Fibroblast of the aortic adventitia (primary cell): Measurements from ENCODE around the gene RBFA. TPM values are rescaled to one million over a fixed set of nuclear protein-coding genes. Genes with fewer than 3 reads are reported as not detected.
A peak's percentile ranks its signal among the peaks of the same experiment; 100 is the strongest.
"Not testable (repeated sequence)": the region's sequence is repeated elsewhere in the genome, so short reads cannot be mapped to it uniquely, and the experiment has no call there.

Experiments used
- DNase-seq: peaks from one replicate; pipeline ENCODE4 v3.0.0-alpha.2; 2010; ENCODE audit warnings: low read depth
- H3K4me3 ChIP-seq: 2 replicates; pipeline ENCODE4 v1.5.1; 2011; ENCODE audit warnings: low read depth, mild to moderate bottlenecking, control low read depth, low read length, moderate library complexity
- total RNA-seq: library from RNA; depleted of rRNA; stranded (reverse); fragments of >200 nt; gene quantifications from 2 replicates; pipeline ENCODE4 v1.2.3, GENCODE V29; 2012; ENCODE audit warnings: low replicate concordance
- TF ChIP-seq, protein P1 (sequence below): IDR thresholded peaks from 2 replicates; pipeline ENCODE4 v1.5.1; 2011; ENCODE audit warnings: mild to moderate bottlenecking, low read length, control low read depth, inconsistent platforms; ENCODE audit not compliant: insufficient read depth

RBFA gene
- total RNA-seq, 1 donor: 17.6 TPM

- TF ChIP-seq, protein P1, sequence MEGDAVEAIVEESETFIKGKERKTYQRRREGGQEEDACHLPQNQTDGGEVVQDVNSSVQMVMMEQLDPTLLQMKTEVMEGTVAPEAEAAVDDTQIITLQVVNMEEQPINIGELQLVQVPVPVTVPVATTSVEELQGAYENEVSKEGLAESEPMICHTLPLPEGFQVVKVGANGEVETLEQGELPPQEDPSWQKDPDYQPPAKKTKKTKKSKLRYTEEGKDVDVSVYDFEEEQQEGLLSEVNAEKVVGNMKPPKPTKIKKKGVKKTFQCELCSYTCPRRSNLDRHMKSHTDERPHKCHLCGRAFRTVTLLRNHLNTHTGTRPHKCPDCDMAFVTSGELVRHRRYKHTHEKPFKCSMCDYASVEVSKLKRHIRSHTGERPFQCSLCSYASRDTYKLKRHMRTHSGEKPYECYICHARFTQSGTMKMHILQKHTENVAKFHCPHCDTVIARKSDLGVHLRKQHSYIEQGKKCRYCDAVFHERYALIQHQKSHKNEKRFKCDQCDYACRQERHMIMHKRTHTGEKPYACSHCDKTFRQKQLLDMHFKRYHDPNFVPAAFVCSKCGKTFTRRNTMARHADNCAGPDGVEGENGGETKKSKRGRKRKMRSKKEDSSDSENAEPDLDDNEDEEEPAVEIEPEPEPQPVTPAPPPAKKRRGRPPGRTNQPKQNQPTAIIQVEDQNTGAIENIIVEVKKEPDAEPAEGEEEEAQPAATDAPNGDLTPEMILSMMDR: no peak
- H3K4me3 ChIP-seq: no peak overlapping the region
- peak; percentile 98 for DNase-seq
These were observed 24.3 kb upstream of the RBFA start for GRCh38 chr18:80009661-80010550.

DNA sequence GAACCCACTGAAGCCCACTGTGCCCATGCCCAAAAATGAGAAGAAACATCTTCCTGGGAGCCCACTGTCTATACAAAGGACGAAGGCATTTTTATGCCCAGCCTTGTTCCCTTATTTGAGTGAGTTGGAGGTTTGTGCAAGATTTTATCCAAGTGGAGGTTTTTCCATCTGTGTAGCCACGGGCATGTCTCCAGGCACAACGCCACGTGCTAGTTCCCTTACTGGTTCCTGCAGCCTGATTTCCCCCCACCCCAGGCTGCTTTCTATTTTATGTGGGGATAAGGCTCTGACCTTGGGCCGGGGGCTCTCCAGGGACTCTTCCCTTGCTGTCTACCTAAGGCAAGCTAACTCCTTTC, 23.7 kb upstream of the RBFA start:
- TF ChIP-seq, protein P1: no peak
- DNase-seq: no peak
- no peak overlapping the region for H3K4me3 ChIP-seq

- DNase-seq, H3K4me3 ChIP-seq: not testable (repeated sequence)
These were observed 22.6 kb upstream of the RBFA start for GRCh38 chr18:80011496-80012137.

DNA sequence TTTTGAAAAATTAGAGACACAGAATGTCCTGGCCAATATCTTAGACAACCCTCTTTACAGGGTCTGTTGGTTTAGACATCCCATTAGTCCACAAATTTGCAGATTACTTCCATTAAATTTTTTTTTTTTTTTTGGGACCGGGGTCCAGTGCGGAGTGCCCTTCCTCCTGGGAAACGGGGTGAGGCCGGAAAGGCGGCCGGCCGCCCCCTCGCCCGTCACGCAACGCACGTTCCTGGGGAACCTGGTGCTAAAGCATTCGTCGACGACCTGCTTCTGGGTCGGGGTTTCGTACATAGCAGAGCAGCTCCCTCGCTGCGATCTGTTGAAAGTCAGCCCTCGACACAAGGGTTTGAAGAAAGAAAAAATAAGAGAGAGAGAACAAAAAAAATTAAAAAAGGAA, 21.5 kb upstream of the RBFA start:
- TF ChIP-seq, protein P1: no peak
- no peak for DNase-seq

GRCh38 chr18:80022613-80023012, 11.6 kb upstream of the RBFA start:
- DNase-seq: peak; percentile 43
- TF ChIP-seq, protein P1: no peak
- H3K4me3 ChIP-seq: no peak overlapping the region

More for the DNA sequence above, 21.5 kb upstream of the RBFA start:
- H3K4me3 ChIP-seq: no peak overlapping the region

DNA sequence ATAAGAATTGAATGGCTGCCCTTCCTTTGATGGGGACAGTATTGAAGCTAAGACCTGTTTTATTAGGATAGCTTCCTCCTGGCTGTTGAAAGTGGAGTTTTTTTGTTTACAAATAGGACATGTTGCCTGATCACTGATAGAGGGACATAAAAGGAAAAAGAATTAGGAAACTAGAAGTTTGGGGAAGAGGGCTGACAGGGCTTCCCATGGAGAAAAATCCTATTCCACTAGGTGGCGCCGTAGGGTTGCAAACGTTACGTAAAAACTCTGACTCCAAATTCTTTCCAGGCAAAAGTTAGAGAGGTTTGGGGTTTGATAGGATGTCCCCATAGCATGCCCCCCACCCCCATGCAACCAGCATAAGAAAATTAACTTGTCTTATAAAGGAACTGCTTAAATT, 11.1 kb upstream of the RBFA start:
- no peak for DNase-seq
- H3K4me3 ChIP-seq: no peak overlapping the region

DNA sequence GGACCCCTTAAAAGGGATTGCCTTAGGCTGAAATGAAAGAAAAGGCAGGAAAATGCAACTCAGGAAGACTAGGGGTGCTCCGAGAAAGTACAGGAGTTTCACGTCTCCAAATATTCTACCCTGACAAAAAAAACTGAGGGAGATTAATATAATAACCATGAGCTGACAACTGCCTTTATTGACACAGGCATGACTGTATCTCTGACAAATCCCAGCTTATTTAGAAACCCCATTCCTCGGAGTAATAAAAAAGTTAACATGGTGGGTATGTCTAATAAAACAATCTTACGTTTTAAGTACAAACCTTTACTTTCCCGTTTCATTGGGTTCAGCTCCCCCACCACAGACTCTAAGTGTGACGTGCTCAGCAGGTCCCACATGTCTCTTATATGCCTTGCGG, 7.9 kb upstream of the RBFA start:
- no peak overlapping the region for H3K4me3 ChIP-seq
- DNase-seq: no peak
- TF ChIP-seq, protein P1: no peak

More for the DNA sequence above, 11.1 kb upstream of the RBFA start:
- TF ChIP-seq, protein P1: peak; percentile 23

GRCh38 chr18:80027719-80028118, 6.5 kb upstream of the RBFA start:
- peak; percentile 76 for DNase-seq
- H3K4me3 ChIP-seq: not testable (repeated sequence)
